HCT116 (cell line): Measurements from ENCODE around the gene SYNE1. TPM values are rescaled to one million over a fixed set of nuclear protein-coding genes. Genes with fewer than 3 reads are reported as not detected.

Source experiments
- ATAC-seq: fragments of 200-7000 bp; cut with Tn5 transposase; 2 replicates; pipeline ENCODE4 v1.9.1; 2020; ENCODE audit warnings: mild to moderate bottlenecking, moderate library complexity
- BruUV-seq: library from RNA; stranded (reverse); fragments of 400-500 nt; replicated peaks from 2 replicates; lab custom pipeline; 2021; lab: Mats Ljungman, UMichigan
- CTCF ChIA-PET: fragments of 300-600 bp; sonication (Branson Sonifier 250); formaldehyde crosslinking; loops from one replicate; lab custom pipeline; 2021; ENCODE audit warnings: antibody characterized with exemption; lab: Charles Lee
- POLR2A ChIA-PET: fragments of 300-600, 350-600 bp; sonication (Branson Sonifier 250); formaldehyde crosslinking; loops from one replicate; lab custom pipeline; 2021; ENCODE audit warnings: antibody characterized with exemption; lab: Charles Lee
- RAD21 ChIA-PET, 2 experiments: fragments of 300-600 bp; sonication (Branson Sonifier 250); formaldehyde crosslinking; loops; one replicate each; lab custom pipeline; 2023; ENCODE audit warnings: low total read pairs in 2 of 2; ENCODE audit not compliant: uncharacterized antibody in 2 of 2, unreplicated experiment in 2 of 2, low non-redundant PET in 1 of 2; lab: Charles Lee
- DNase-seq: peaks from one replicate; pipeline ENCODE4 v3.0.0-alpha.2; 2010; ENCODE audit warnings: low read depth, low spot score
- H2AFZ ChIP-seq: fragments of 200-600 bp; shearing (Covaris generic), sonication (generic); 2 replicates; pipeline ENCODE4 v1.6.1; 2017; ENCODE audit warnings: low read depth, mixed run types, mixed read lengths, antibody characterized with exemption, low read length; ENCODE audit not compliant: poor library complexity, severe bottlenecking
- H3K27ac ChIP-seq: 2 replicates; pipeline ENCODE4 v1.5.1; 2012; ENCODE audit warnings: low read depth, low read length
- H3K27me3 ChIP-seq: fragments of 200-600 bp; sonication (generic); 2 replicates; pipeline ENCODE4 v1.6.1; 2016; ENCODE audit warnings: mixed run types, low read length, mixed read lengths; ENCODE audit not compliant: insufficient read depth
- H3K36me3 ChIP-seq, 2 experiments: fragments of 200-500 bp in 1 of 2; fragments of 200-600 bp in 1 of 2; sonication (Bioruptor generic) in 1 of 2; sonication (generic) in 1 of 2; 2 replicates each; pipeline versions ENCODE4 v1.5.1 to v1.6.1; 2014 to 2016; ENCODE audit warnings: low read length in 2 of 2, inconsistent platforms in 1 of 2, mixed read lengths in 1 of 2, mixed run types in 1 of 2; ENCODE audit not compliant: insufficient read depth in 2 of 2, control insufficient read depth in 1 of 2
- H3K4me1 ChIP-seq, 2 experiments: fragments of 200-600 bp in 1 of 2; sonication (generic) in 1 of 2; 2 replicates each; pipeline versions ENCODE4 v1.5.1 to v1.6.1; 2012 to 2017; ENCODE audit warnings: low read length in 2 of 2, inconsistent platforms in 1 of 2, mild to moderate bottlenecking in 1 of 2, mixed read lengths in 1 of 2, mixed run types in 1 of 2, moderate library complexity in 1 of 2; ENCODE audit not compliant: insufficient read depth in 2 of 2, control insufficient read depth in 1 of 2
- H3K4me2 ChIP-seq: fragments of 200-600 bp; sonication (generic); 2 replicates; pipeline ENCODE4 v1.6.1; 2017; ENCODE audit warnings: mixed run types, low read length, mixed read lengths
- H3K4me3 ChIP-seq, 2 experiments: fragments of 200-600 bp in 1 of 2; sonication (generic) in 1 of 2; replicated peaks in 1 of 2; 2 replicates each; pipeline ENCODE4 v1.5.1; 2011 to 2016; ENCODE audit warnings: low read length in 2 of 2, control low read depth in 1 of 2, low read depth in 1 of 2, mild to moderate bottlenecking in 1 of 2, mixed read lengths in 1 of 2, mixed run types in 1 of 2
- H3K79me2 ChIP-seq: fragments of 200-600 bp; sonication (generic); 2 replicates; pipeline ENCODE4 v1.6.1; 2017; ENCODE audit warnings: mild to moderate bottlenecking, mixed run types, low read length, moderate library complexity, mixed read lengths; ENCODE audit not compliant: insufficient read depth
- H3K9ac ChIP-seq: fragments of 200-600 bp; sonication (generic); 2 replicates; pipeline ENCODE4 v1.6.1; 2016; ENCODE audit warnings: low read length, mixed read lengths
- H3K9me2 ChIP-seq: fragments of 200-600 bp; sonication (generic), shearing (Covaris generic); 2 replicates; pipeline ENCODE4 v1.6.1; 2017; ENCODE audit warnings: mixed run types, mild to moderate bottlenecking, moderate library complexity; ENCODE audit not compliant: insufficient read depth
- H3K9me3 ChIP-seq, 2 experiments: fragments of 200-500 bp in 1 of 2; fragments of 200-600 bp in 1 of 2; sonication (Bioruptor generic) in 1 of 2; sonication (generic) in 1 of 2; 2 replicates each; pipeline ENCODE4 v1.6.1; 2014 to 2017; ENCODE audit warnings: low read length in 2 of 2, mixed read lengths in 2 of 2, inconsistent platforms in 1 of 2, low read depth in 1 of 2, mild to moderate bottlenecking in 1 of 2, mixed run types in 1 of 2, moderate library complexity in 1 of 2; ENCODE audit not compliant: control insufficient read depth in 1 of 2, insufficient read depth in 1 of 2
- H4K20me1 ChIP-seq: fragments of 200-600 bp; sonication (generic), shearing (Covaris generic); 2 replicates; pipeline ENCODE4 v1.6.1; 2017; ENCODE audit warnings: mixed run types, mild to moderate bottlenecking, moderate library complexity; ENCODE audit not compliant: insufficient read depth
- EGR1 ChIP-seq: IDR thresholded peaks from 2 replicates; pipeline ENCODE4 v1.6.1; 2012; ENCODE audit warnings: low read depth
- ELF1 ChIP-seq: IDR thresholded peaks from 2 replicates; pipeline ENCODE4 v1.6.1; 2012; ENCODE audit warnings: low read depth, borderline replicate concordance
- EZH2phosphoT487 ChIP-seq: fragments of 200-600 bp; IDR thresholded peaks from 2 replicates; pipeline ENCODE4 v1.6.1; 2018; ENCODE audit warnings: antibody characterized with exemption, borderline replicate concordance
- POLR2A ChIP-seq: IDR thresholded peaks from 2 replicates; pipeline ENCODE4 v1.7.0; 2011; ENCODE audit warnings: borderline replicate concordance; ENCODE audit not compliant: insufficient read depth, insufficient read length; ENCODE audit errors: extremely low read depth
- POLR2AphosphoS5 ChIP-seq: IDR thresholded peaks from 2 replicates; pipeline ENCODE4 v1.6.1; 2011; ENCODE audit warnings: mild to moderate bottlenecking, low read depth, low read length, moderate library complexity
- REST ChIP-seq: IDR thresholded peaks from 2 replicates; pipeline ENCODE4 v1.6.1; 2012; ENCODE audit warnings: low read depth
- SIN3A ChIP-seq: IDR thresholded peaks from 2 replicates; pipeline ENCODE4 v1.6.1; 2012; ENCODE audit warnings: low read depth
- SP1 ChIP-seq: IDR thresholded peaks from 2 replicates; pipeline ENCODE4 v1.6.1; 2012; ENCODE audit warnings: low read depth
- SRF ChIP-seq: IDR thresholded peaks from 2 replicates; pipeline ENCODE4 v1.6.1; 2012; ENCODE audit warnings: low read depth
- TCF7L2 ChIP-seq: IDR thresholded peaks from 2 replicates; pipeline ENCODE4 v1.7.0; 2011; ENCODE audit warnings: borderline replicate concordance, inconsistent platforms; ENCODE audit not compliant: insufficient read depth, insufficient read length; ENCODE audit errors: extremely low read depth
- YY1 ChIP-seq: IDR thresholded peaks from 2 replicates; pipeline ENCODE4 v1.6.1; 2011; ENCODE audit warnings: low read length, low read depth, moderate library complexity, mild to moderate bottlenecking; ENCODE audit not compliant: insufficient replicate concordance; ENCODE audit errors: extremely low read depth
- ZNF274 ChIP-seq: fragments of 200-500 bp; sonication (Bioruptor generic); IDR thresholded peaks from 2 replicates; pipeline ENCODE4 v1.6.1; 2014; ENCODE audit warnings: mild to moderate bottlenecking, low read depth, low read length, inconsistent platforms
- intact Hi-C: fragments of 100-400 bp; cut with micrococcal nuclease; formaldehyde crosslinking; loops from 2 replicates; pipeline ENCODE4 v1.10.0; 2022
- total RNA-seq: library from RNA; stranded (reverse); gene quantifications from one replicate; pipeline ENCODE4 v1.2.1, GENCODE V29; 2021; ENCODE audit not compliant: unreplicated experiment

The SYNE1 gene
- total RNA-seq, 1 experiment from 2014 or later = 5.4 TPM

GRCh38 chr6:152364866-152365265, 272.3 kb downstream of the SYNE1 start (continued):
- no peak for TF ChIP-seq YY1

- Histone ChIP-seq H3K27ac (no peak overlapping the region), H4K20me1 (no peaks in the 10 kb centered on the region), H2AFZ (no peak overlapping the region), H3K4me1 (no peaks in the 10 kb centered on the region), H3K36me3 (no peaks in the 10 kb centered on the region), H3K9me3 (no peaks in the 10 kb centered on the region), H3K4me2 (no peak overlapping the region), H3K9me2 (no peaks in the 10 kb centered on the region), H3K27me3 (no peaks in the 10 kb centered on the region), H3K79me2 (no peaks in the 10 kb centered on the region), H3K4me3 (no peak overlapping the region), H3K9ac (no peak overlapping the region)
- ChIA-PET CTCF (interaction anchor here (0.9 kb wide), 1 partner anchor 21 kb away, joined by 3 read pairs; no protein-coding TSS in a partner anchor), RAD21 (no interaction called here), POLR2A (no interaction called here)
- TF ChIP-seq SIN3A = no peak
- TF ChIP-seq REST = no peak
- no peak for TF ChIP-seq EZH2phosphoT487
- TF ChIP-seq POLR2A = no peak
- no peak for TF ChIP-seq SP1
- TF ChIP-seq ZNF274 = no peak
- no peak for TF ChIP-seq TCF7L2
- TF ChIP-seq ELF1 = no peak
- TF ChIP-seq POLR2AphosphoS5 = no peak
- TF ChIP-seq EGR1 = no peak
- no peak for TF ChIP-seq SRF
- no peak for DNase-seq
- no TSS peak for BruUV-seq
- no peak for ATAC-seq
- intact Hi-C loops = no loop called here
Observed at GRCh38 chr6:152360034-152360433, 277.1 kb downstream of the SYNE1 start.
